NCI-H2227 (cell line): Measurements from ENCODE around the gene HABP4.
"Not testable (repeated sequence)": the region's sequence is repeated elsewhere in the genome, so short reads cannot be mapped to it uniquely, and the experiment has no call there.

Experiments
- DNase-seq: peaks from one replicate; lab custom pipeline; 2025; ENCODE audit not compliant: unreplicated experiment; lab: John Stamatoyannopoulos, UW

HABP4 gene

GRCh38 chr9:96495341-96495740 lies 45.4 kb downstream of the HABP4 start:
- no peak for DNase-seq

DNA sequence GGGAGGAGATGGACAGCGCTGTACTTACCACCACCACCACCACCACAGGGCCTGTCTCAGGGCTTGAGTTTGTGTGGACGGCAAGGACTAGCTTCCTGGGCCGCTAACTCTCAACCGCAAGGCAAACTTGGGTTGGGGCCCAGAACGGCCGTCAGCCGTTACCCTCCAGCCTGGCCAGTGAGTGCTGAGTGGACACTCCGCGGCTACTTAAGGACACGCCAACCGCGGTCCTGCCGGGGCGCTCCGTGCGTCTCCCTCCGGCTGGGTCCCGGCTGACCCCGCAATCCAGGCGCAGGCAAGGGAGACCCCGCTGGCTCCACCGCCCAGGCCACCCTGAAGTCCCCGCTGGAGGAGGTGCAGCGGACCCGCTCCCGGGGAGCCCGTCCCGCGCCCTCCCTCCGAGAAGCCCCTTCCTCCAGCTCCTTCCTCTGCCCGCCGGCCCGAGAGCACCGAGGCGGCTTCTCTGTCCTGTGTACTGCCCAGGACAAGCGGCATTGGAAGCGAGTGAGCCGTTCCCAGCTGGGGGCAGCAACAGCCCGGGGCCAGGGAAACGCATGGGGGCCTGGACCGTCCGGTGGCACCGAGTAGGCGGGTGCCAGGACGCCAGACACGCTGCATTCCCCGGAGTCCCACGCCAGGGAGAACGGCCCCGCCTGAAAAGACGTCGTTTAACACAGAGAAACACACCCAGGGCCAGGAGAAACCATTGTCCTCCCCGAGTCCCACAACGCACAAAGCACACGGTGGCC lies 46.6 kb downstream of the HABP4 start:
- DNase-seq, result no peak

- DNase-seq, result no peak
Observed at GRCh38 chr9:96497117-96497399, 47.1 kb downstream of the HABP4 start.

DNA sequence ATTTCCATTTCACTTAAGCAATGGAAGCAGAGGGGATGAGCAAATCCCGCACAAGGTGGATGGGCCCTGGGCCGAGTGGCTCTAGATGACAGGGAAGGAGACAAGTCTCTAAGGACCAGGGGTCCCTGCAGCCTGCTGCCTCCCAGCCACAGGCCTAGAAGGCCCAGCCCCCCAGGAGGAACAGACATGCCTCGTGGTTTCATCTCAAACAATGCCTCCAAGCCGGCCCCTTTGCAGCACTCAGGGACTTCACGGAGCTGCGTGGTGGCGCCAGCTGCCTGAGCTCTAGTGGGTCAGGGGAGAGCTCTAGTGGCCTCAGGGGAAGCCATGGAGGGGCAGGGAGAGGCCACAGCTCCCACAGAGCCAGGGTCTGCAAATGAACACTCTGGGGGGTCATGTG lies 48.8 kb downstream of the HABP4 start:
- DNase-seq, result no peak

- no peak for DNase-seq
Observed at GRCh38 chr9:96499257-96499656, 49.3 kb downstream of the HABP4 start.

DNA sequence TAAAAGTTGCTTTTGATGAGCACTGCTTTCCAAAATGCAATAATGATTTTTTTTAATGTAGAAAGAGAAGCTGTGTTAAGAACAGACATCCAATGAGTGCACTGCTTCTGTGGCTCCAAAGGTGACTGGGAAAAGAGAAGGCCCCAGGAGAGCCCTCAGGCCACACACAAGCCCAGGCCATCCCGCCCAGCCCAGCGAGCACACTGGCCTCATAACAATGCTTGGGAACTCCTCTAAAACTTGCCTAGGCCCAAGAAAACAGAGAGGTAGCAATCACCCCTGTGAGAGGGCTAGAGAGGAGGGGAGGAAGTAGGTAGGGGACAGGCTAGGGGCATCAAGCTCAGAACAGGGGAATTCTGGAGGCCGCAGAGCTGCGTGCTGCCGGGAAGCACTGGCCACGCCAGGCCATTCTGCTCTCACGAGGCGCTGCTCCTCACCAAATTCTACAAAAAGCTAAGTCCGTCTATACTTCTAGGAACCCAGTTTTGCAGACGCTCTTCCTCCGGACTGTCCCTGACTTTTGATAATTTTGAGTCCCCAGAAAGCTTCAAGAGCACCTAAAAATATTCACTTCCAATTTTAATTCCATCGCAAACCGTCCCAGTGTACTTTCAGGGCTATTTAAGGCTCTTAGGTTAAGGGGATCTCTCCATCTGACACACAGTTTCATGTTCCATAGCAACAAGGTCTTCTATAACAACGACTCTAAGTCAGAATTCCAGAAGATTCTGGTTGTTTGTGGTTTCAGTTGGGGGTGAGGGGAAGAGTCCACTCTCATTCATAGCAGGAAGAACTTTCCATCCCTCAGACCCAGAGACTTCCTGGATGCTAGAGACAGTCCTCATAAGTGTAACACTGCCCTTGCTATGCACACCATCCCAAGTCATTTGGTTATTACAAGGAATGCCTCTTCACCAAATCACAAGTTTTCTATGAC lies 51.0 kb downstream of the HABP4 start:
- no peak for DNase-seq

- DNase-seq, result no peak
Observed at GRCh38 chr9:96501633-96502538, 51.9 kb downstream of the HABP4 start.

DNA sequence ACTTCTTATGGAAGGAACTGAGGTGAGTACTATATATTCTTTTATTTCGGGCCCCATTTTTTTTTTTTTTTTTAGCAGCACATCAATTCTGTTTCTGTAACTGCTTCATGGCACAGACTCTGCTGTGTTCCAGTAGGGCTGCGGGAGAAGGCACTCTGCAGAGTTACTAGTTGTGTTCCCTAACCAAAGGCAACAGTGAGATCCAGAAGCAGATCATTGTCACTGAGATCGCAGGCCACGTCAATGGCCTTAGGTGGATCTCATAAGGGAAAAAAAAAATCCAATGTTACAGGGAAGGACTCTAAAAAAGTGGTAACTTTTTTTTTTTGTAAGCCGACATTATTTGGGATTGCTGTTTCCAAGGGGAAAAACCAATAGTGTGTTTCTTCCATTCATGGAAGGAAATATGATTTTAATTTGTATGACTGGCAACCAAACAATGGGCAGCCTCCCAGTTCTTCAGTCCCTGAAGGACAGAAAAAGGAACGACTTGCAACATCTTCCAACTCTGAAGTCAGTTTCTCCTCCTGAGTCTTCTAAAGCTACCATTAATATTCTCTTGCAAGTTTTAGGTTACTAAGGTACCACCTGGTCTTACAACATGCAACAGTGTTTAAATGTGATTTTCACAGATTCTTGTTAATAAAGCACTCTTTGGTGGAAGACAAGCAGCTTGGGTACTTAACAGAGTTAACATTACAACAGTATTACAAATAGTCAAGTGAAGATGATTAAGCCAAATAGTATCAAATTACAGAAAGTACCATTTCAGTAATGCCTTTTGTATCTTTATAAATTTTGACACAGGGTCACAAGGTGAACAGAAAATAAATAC lies 52.8 kb downstream of the HABP4 start:
- DNase-seq, result no peak

GRCh38 chr9:96503374-96503748 lies 53.4 kb downstream of the HABP4 start:
- not testable (repeated sequence) for DNase-seq

GRCh38 chr9:96503918-96504317 lies 53.9 kb downstream of the HABP4 start:
- no peak for DNase-seq

DNA sequence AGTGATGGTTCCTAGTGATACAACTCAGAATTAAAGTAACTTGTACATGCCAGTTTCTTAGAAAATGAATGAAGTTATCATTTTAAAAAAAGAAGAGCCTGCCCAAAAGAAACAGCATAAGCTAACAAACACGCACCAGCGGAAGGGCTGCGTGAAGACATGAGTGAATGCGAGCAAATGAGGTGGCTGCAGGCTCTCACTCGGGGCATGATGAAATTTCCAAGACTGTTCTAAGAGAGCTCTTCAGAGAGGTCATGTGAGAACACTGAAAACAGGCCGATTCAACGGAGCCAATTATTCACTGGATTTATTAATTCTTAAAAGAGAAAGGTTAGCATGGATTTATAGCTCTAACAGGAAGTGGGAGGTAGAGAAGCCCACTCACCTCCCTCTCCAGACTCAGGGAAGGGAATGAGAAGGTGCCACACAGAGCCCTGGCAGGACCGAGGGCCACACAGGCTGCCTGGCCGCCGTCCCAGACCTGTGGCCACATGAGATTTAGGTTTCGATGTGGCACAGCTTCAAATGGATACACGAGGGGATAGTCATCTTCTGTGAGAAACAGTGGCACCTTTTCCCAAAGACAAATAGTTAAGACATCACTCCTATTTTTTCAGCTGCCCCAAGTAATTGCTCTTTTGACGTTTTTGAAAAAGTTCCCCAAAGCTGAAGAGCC lies 55.5 kb downstream of the HABP4 start:
- no peak for DNase-seq

GRCh38 chr9:96508227-96508940 lies 58.4 kb downstream of the HABP4 start:
- DNase-seq, result no peak

DNA sequence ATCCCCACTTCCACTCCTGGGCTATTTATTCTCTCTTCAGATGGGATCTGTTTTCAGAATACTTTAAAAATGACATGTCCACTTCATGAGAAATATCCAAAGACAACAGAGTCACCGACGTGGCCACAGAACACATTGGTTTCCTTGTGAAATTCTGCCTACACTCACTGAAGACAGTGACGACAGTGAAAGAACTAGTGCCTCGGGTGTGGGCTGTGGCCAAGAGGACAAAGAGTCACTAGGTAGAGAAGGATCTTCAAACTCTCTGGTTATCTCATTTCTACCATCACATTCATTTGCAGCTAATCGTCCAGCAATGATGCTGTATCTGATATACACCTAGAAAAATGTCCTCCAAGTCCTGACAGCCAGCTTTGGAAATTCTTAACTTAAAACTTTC lies 59.1 kb downstream of the HABP4 start:
- no peak for DNase-seq

- DNase-seq, result no peak
Observed at GRCh38 chr9:96509848-96510247, 59.9 kb downstream of the HABP4 start.

DNA sequence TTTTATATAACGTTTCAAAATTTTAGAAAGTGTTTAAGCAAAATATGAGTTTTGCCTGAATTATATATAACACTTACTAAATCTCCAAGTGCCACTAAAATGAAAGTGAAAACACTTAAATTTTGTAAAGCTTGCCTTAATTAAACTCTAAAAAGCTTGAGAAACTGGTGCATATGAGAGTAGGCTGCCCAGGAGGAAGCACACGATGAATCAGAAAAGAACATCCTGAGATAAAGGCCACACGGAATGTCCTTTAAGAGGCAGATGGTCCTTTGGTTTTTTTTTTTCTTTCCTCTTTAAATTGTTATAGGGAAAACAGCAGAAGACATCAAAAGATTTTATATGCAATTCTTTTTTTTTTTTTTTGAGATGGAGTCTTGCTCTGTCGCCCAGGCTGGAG lies 60.3 kb downstream of the HABP4 start:
- no peak for DNase-seq

- DNase-seq, result no peak
Observed at GRCh38 chr9:96512240-96512639, 62.3 kb downstream of the HABP4 start.

DNA sequence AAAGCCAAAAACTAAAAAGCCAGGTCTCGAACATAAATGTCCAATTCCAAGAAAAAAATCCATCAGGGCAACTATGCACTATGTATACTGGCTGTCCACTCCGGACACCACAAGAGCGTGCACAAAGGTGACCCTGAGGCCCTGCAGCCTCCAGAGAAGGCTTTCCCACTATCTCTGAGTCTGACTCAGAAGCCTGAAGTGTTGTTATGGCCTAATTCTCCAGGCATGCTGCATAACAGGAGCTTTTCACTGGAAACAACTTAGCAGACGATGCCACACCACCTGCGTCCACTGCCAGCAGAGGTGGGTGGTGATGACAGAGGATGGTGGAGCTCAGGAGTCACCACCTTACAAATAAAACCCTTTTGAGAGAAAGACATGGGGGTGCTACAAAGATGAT lies 63.7 kb downstream of the HABP4 start:
- DNase-seq, result no peak

DNA sequence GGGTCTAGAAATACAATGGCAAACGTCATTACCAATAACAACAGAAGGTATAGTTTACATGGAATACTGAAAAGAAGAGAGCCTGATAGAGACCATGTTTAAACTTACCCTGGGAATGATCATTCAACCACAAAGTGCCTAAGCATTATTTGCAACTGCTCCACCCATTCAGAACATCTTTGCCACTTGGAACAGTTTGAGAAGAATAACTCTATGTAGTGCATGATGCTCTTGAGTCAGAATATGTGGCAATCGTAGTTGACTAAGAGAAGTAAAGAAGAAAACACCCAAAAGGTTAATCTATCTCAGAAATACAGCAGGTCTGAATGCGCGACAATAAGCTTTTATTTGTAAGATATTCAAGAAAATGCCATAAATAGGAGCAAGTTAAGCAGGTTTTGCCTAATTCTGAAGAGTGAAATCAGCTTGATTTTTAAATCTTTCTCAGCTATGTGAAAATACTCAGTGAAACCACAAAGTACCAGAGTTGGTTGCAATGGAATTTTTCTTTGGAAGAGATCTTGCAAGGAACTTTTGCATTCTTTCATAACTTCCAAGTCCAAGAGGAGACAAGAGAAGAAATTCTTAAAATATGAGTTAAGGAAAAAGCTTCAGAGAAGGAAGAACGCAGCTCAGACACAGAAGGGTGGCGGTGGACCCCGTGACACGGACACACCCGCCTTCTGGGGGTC lies 64.3 kb downstream of the HABP4 start:
- no peak for DNase-seq

DNA sequence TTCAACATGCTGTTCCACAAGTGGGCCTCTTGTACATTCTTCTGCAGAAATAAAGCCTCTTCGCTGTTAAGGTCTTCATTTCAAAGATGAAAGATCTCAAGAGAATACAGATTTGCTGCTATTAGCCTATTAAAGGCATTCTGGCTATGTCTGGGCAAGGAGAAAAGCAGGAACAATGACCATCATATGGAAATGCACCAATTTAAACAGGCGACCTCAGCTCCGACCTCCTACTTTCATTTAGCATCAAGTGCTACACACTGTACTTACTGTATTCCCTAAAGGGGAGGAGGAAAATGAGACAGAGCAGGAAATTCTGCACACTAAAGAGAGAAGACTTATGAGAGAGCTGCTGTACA lies 64.8 kb downstream of the HABP4 start:
- no peak for DNase-seq
